Peyer's patch (tissue), 4 donors: Measurements from ENCODE around the gene CACTIN.

Source experiments
- POLR2A ChIP-seq, 2 donors: fragments of 450-650 bp; IDR thresholded peaks; one replicate each; pipeline ENCODE4 v1.5.1; 2017; ENCODE audit warnings: antibody characterized with exemption in 2 of 2, mild to moderate bottlenecking in 2 of 2, moderate library complexity in 2 of 2
- TF ChIP-seq, protein P1 (sequence below), 6 experiments: fragments of 450-650 bp in 4 of 6; fragments of 200-600 bp in 2 of 6; sonication (generic) in 1 of 6; IDR thresholded peaks; one replicate each; pipeline ENCODE4 v1.5.1; 2017 to 2019; ENCODE audit warnings: antibody characterized with exemption in 6 of 6, mild to moderate bottlenecking in 3 of 6, moderate library complexity in 1 of 6

DNA sequence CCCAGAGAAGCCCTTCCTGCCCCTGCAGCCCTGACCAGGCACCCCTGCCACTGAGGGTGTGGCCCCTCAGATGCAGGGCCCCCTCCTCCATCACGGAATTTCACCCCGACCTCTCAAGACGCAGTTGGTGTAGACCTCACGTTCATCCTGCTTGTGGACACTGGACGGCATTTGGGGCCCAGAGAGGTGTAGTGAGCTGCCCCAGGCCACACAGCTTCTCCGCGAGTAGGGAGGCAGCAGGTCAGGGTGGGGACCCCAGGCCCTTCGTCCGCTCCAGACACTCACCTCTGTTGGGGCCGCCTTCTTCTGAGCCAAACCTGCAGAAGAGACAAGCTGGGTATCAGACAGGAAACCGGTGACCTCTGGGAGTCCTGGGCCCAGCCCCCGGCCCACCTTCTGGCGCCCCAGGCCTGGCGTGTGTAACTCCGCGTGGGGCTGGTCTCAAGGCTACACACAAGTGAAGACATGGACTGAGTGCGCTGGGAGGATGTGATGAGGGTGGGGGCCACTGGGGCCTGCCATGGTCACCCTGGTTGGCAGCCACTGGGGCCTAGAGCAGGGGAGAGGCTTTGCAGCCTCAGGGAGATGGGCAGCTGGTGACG is 40.5 kb upstream of the CACTIN start:
- TF ChIP-seq, protein P1, sequence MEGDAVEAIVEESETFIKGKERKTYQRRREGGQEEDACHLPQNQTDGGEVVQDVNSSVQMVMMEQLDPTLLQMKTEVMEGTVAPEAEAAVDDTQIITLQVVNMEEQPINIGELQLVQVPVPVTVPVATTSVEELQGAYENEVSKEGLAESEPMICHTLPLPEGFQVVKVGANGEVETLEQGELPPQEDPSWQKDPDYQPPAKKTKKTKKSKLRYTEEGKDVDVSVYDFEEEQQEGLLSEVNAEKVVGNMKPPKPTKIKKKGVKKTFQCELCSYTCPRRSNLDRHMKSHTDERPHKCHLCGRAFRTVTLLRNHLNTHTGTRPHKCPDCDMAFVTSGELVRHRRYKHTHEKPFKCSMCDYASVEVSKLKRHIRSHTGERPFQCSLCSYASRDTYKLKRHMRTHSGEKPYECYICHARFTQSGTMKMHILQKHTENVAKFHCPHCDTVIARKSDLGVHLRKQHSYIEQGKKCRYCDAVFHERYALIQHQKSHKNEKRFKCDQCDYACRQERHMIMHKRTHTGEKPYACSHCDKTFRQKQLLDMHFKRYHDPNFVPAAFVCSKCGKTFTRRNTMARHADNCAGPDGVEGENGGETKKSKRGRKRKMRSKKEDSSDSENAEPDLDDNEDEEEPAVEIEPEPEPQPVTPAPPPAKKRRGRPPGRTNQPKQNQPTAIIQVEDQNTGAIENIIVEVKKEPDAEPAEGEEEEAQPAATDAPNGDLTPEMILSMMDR (IDR thresholded peaks at IDR 0.05): no peak
- TF ChIP-seq POLR2A (IDR thresholded peaks at IDR 0.05): no peak
